SU-DHL-6 (cell line): Measurements from ENCODE around the gene C10orf95.

Source experiments
- H2AFZ ChIP-seq: fragments of 200-600 bp; sonication (generic); 2 replicates; pipeline ENCODE4 v1.6.1; 2014; ENCODE audit warnings: low read depth, mild to moderate bottlenecking, moderate library complexity, mixed read lengths, antibody characterized with exemption, low read length; ENCODE audit not compliant: severe bottlenecking
- H3F3A ChIP-seq: fragments of 200-600 bp; shearing (Covaris generic); 2 replicates; pipeline ENCODE4 v1.6.0; 2016; ENCODE audit warnings: antibody characterized with exemption, mild to moderate bottlenecking; ENCODE audit not compliant: insufficient read depth
- H3K27ac ChIP-seq: fragments of 200-600 bp; sonication (generic); 2 replicates; pipeline ENCODE4 v1.5.1; 2016; ENCODE audit warnings: low read depth, mild to moderate bottlenecking, low read length, moderate library complexity, mixed read lengths
- H3K27me3 ChIP-seq: fragments of 200-600 bp; sonication (generic), shearing (Covaris generic); 2 replicates; pipeline ENCODE4 v1.6.0; 2014; ENCODE audit warnings: mild to moderate bottlenecking, low read length
- H3K36me3 ChIP-seq: fragments of 200-600 bp; sonication (generic); 2 replicates; pipeline ENCODE4 v1.6.1; 2014; ENCODE audit warnings: mild to moderate bottlenecking, low read length, mixed read lengths
- H3K4me2 ChIP-seq: fragments of 300-600, 200-600 bp; shearing (Covaris generic), sonication (generic); 2 replicates; pipeline ENCODE4 v1.6.0; 2014; ENCODE audit warnings: low read length, low read depth, mild to moderate bottlenecking; ENCODE audit not compliant: poor library complexity, severe bottlenecking
- H3K4me3 ChIP-seq: fragments of 200-600 bp; sonication (generic); 2 replicates; pipeline ENCODE4 v1.5.1; 2014; ENCODE audit warnings: antibody characterized with exemption, low read length, mild to moderate bottlenecking, mixed read lengths; ENCODE audit not compliant: insufficient read depth, poor library complexity, severe bottlenecking
- H3K79me2 ChIP-seq: fragments of 200-600 bp; sonication (generic); 2 replicates; pipeline ENCODE4 v1.6.1; 2014; ENCODE audit warnings: mild to moderate bottlenecking, low read length, moderate library complexity; ENCODE audit not compliant: insufficient read depth
- H3K9ac ChIP-seq: fragments of 200-600 bp; sonication (generic); 2 replicates; pipeline ENCODE4 v1.7.0; 2014; ENCODE audit warnings: mild to moderate bottlenecking, low read length
- H3K9me2 ChIP-seq: fragments of 200-600 bp; sonication (generic); replicated peaks from 2 replicates; pipeline ENCODE4 v1.6.1; 2014; ENCODE audit warnings: low read length; ENCODE audit not compliant: insufficient read depth
- H3K9me3 ChIP-seq: fragments of 200-600 bp; sonication (generic); 2 replicates; pipeline ENCODE4 v1.6.1; 2014; ENCODE audit warnings: low read length, mixed read lengths; ENCODE audit not compliant: insufficient read depth
- H4K20me1 ChIP-seq: fragments of 200-600 bp; sonication (generic); 2 replicates; pipeline ENCODE4 v1.6.1; 2014; ENCODE audit warnings: low read depth, mild to moderate bottlenecking, antibody characterized with exemption, low read length, moderate library complexity, mixed read lengths
- EZH2phosphoT487 ChIP-seq: fragments of 200-600 bp; sonication (generic), shearing (Covaris generic); conservative IDR thresholded peaks from 2 replicates; pipeline ENCODE4 v1.6.1; 2018; ENCODE audit warnings: mild to moderate bottlenecking, antibody characterized with exemption, low read length, moderate library complexity, mixed read lengths
- TF ChIP-seq, protein P1 (sequence below): fragments of 200-600 bp; sonication (generic); IDR thresholded peaks from one replicate; pipeline ENCODE4 v1.5.1; 2017; ENCODE audit warnings: antibody characterized with exemption, mild to moderate bottlenecking, low read length, moderate library complexity; ENCODE audit not compliant: insufficient read depth, poor library complexity, severe bottlenecking

The C10orf95 gene

DNA sequence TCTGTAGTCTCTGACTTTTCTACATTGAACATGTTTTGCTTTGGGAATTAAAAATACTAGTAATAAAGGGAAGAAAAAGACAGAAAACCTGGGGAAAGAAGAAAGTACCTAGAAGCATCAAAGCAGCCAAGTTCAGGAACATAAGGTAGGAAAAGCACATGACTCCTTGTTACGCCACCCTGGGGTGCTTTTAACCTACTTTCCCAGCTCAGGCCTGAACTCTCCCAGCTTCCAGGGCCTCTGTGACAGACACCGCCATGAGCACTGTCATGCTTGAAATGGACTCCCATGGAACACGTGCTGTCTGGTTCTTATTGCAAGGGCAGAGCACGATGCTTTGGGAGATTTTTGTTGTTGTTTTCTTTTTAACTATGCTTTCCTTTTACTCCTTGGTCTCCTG, 39.8 kb upstream of the C10orf95 start:
- no peak overlapping the region for H3K9ac ChIP-seq
- no peaks in the 10 kb centered on the region for H3K9me3 ChIP-seq
- H3K27me3 ChIP-seq, result no peaks in the 10 kb centered on the region
- no peaks in the 10 kb centered on the region for H3K9me2 ChIP-seq
- no peak overlapping the region for H2AFZ ChIP-seq
- H3F3A ChIP-seq, result no peaks in the 10 kb centered on the region
- TF ChIP-seq, protein P1, sequence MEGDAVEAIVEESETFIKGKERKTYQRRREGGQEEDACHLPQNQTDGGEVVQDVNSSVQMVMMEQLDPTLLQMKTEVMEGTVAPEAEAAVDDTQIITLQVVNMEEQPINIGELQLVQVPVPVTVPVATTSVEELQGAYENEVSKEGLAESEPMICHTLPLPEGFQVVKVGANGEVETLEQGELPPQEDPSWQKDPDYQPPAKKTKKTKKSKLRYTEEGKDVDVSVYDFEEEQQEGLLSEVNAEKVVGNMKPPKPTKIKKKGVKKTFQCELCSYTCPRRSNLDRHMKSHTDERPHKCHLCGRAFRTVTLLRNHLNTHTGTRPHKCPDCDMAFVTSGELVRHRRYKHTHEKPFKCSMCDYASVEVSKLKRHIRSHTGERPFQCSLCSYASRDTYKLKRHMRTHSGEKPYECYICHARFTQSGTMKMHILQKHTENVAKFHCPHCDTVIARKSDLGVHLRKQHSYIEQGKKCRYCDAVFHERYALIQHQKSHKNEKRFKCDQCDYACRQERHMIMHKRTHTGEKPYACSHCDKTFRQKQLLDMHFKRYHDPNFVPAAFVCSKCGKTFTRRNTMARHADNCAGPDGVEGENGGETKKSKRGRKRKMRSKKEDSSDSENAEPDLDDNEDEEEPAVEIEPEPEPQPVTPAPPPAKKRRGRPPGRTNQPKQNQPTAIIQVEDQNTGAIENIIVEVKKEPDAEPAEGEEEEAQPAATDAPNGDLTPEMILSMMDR, result no peak
- TF ChIP-seq EZH2phosphoT487, result no peak
- no peak overlapping the region for H3K4me2 ChIP-seq
- no peak overlapping the region for H3K4me3 ChIP-seq
- H3K36me3 ChIP-seq, result 0 out of 2 replicates have a peak, but pooled peaks cover 5% of the 10 kb centered on the region
- peaks cover 3% of the 10 kb centered on the region; the same call in 1 of the 2 replicates for H4K20me1 ChIP-seq
- H3K27ac ChIP-seq, result no peak overlapping the region
- H3K79me2 ChIP-seq, result peaks cover 52% of the 10 kb centered on the region

GRCh38 chr10:102485093-102485784, 33.9 kb upstream of the C10orf95 start:
- H3K79me2 ChIP-seq, result peaks cover 1% of the 10 kb centered on the region; the same call in 1 of the 2 replicates
- 0 out of 2 replicates have a peak, but pooled peaks cover 5% of the 10 kb centered on the region for H3K36me3 ChIP-seq
- no peak for TF ChIP-seq EZH2phosphoT487
- TF ChIP-seq, protein P1, result no peak

GRCh38 chr10:102484021-102484420, 32.7 kb upstream of the C10orf95 start:
- Histone ChIP-seq H3K4me2 (no peak overlapping the region), H4K20me1 (no peaks in the 10 kb centered on the region), H3K36me3 (0 out of 2 replicates have a peak, but pooled peaks cover 4% of the 10 kb centered on the region), H3K9me3 (no peaks in the 10 kb centered on the region), H3K9ac (no peak overlapping the region), H3F3A (no peaks in the 10 kb centered on the region), H3K4me3 (no peak overlapping the region), H2AFZ (no peak overlapping the region), H3K27ac (no peak overlapping the region), H3K27me3 (no peaks in the 10 kb centered on the region), H3K9me2 (no peaks in the 10 kb centered on the region), H3K79me2 (no peaks in the 10 kb centered on the region)
- no peak for TF ChIP-seq EZH2phosphoT487
- TF ChIP-seq, protein P1, result no peak

More at GRCh38 chr10:102485093-102485784, 33.9 kb upstream of the C10orf95 start:
- Histone ChIP-seq H2AFZ (no peak overlapping the region), H3K27me3 (no peaks in the 10 kb centered on the region), H4K20me1 (no peaks in the 10 kb centered on the region), H3F3A (no peaks in the 10 kb centered on the region), H3K27ac (no peak overlapping the region), H3K9me3 (no peaks in the 10 kb centered on the region), H3K9ac (no peak overlapping the region), H3K4me3 (no peak overlapping the region), H3K4me2 (no peak overlapping the region), H3K9me2 (no peaks in the 10 kb centered on the region)
